H1 (cell line): ENCODE data around the gene CCDC102A.

ENCODE experiments used
- CBX8 ChIP-seq: fragments of 300-800, 300-1000 bp; sonication (generic); IDR thresholded peaks from 2 replicates; pipeline ENCODE4 v1.7.1; 2016; ENCODE audit warnings: low read depth, low read length, borderline replicate concordance
- CEBPB ChIP-seq: IDR thresholded peaks from 2 replicates; pipeline ENCODE4 v1.6.1; 2012; ENCODE audit warnings: low read depth, low read length
- CTCF ChIP-seq, 3 experiments: IDR thresholded peaks; 1 replicate in 2 of 3; 2 replicates in 1 of 3; pipeline versions ENCODE4 v1.5.1 to v1.6.1; 2011; ENCODE audit warnings: low read length in 3 of 3, mild to moderate bottlenecking in 3 of 3, inconsistent platforms in 2 of 3, low read depth in 1 of 3, moderate library complexity in 1 of 3; ENCODE audit not compliant: insufficient read depth in 1 of 3; ENCODE audit errors: control extremely low read depth in 1 of 3
- EP300 ChIP-seq, 2 experiments: IDR thresholded peaks; 1 replicate in 1 of 2; 2 replicates in 1 of 2; pipeline ENCODE4 v1.6.1; 2011 to 2012; ENCODE audit warnings: low read depth in 2 of 2, low read length in 2 of 2, mild to moderate bottlenecking in 2 of 2, borderline replicate concordance in 1 of 2, inconsistent platforms in 1 of 2, moderate library complexity in 1 of 2
- EZH2 ChIP-seq: fragments of 200-600 bp; sonication (generic); IDR thresholded peaks from 2 replicates; pipeline ENCODE4 v1.7.1; 2012; ENCODE audit warnings: low read depth, mild to moderate bottlenecking, moderate library complexity, low read length, inconsistent platforms; ENCODE audit not compliant: severe bottlenecking
- HDAC2 ChIP-seq, 2 experiments: fragments of 300-600 bp in 1 of 2; sonication (generic) in 1 of 2; IDR thresholded peaks; 2 replicates each; pipeline ENCODE4 v1.6.1; 2011 to 2012; ENCODE audit warnings: low read depth in 2 of 2, low read length in 2 of 2, mild to moderate bottlenecking in 2 of 2, moderate library complexity in 2 of 2, borderline replicate concordance in 1 of 2, inconsistent platforms in 1 of 2
- JUND ChIP-seq: IDR thresholded peaks from 2 replicates; pipeline ENCODE4 v1.6.1; 2011; ENCODE audit warnings: mild to moderate bottlenecking, improper control_type of control experiment, low read length
- MAFK ChIP-seq: IDR thresholded peaks from 2 replicates; pipeline ENCODE4 v1.6.1; 2012; ENCODE audit warnings: low read depth, mild to moderate bottlenecking, improper control_type of control experiment, low read length
- POLR2A ChIP-seq, 2 experiments: IDR thresholded peaks; 1 replicate in 1 of 2; 2 replicates in 1 of 2; pipeline ENCODE4 v1.6.1; 2011; ENCODE audit warnings: low read depth in 2 of 2, low read length in 2 of 2, mild to moderate bottlenecking in 2 of 2; ENCODE audit errors: control extremely low read depth in 1 of 2
- POLR2AphosphoS5 ChIP-seq: IDR thresholded peaks from 2 replicates; pipeline ENCODE4 v1.6.1; 2011; ENCODE audit warnings: low read depth, low read length
- RAD21 ChIP-seq, 2 experiments: IDR thresholded peaks in 1 of 2; conservative IDR thresholded peaks in 1 of 2; 2 replicates each; pipeline ENCODE4 v1.6.1; 2011; ENCODE audit warnings: low read depth in 2 of 2, low read length in 2 of 2, improper control_type of control experiment in 1 of 2, inconsistent platforms in 1 of 2, mild to moderate bottlenecking in 1 of 2, moderate library complexity in 1 of 2
- TAF1 ChIP-seq: IDR thresholded peaks from 2 replicates; pipeline ENCODE4 v1.6.1; 2011; ENCODE audit warnings: mild to moderate bottlenecking, low read depth, low read length
- USF2 ChIP-seq: IDR thresholded peaks from 2 replicates; pipeline ENCODE4 v1.6.1; 2011; ENCODE audit warnings: low read length, improper control_type of control experiment
- YY1 ChIP-seq: IDR thresholded peaks from 2 replicates; pipeline ENCODE4 v1.6.1; 2011; ENCODE audit warnings: low read depth, mild to moderate bottlenecking, low read length

GRCh38 chr16:57470711-57471110 lies 65.7 kb downstream of the CCDC102A start:
- TF ChIP-seq POLR2AphosphoS5 (no peak), EP300 (IDR thresholded peaks at IDR 0.05; ENCODE audit: borderline replicate concordance in 1 of 2, low read depth in 2 of 2, low read length in 2 of 2) (no peak), RAD21 (IDR thresholded peaks at IDR 0.05 in 1 of 2, conservative IDR thresholded peaks at IDR 0.05 in 1 of 2; ENCODE audit: low read depth in 2 of 2, low read length in 2 of 2) (no peak), CTCF (IDR thresholded peaks at IDR 0.05; ENCODE audit: control extremely low read depth in 1 of 3, insufficient read depth in 1 of 3, low read depth in 1 of 3, low read length in 3 of 3) (no peak), YY1 (no peak), MAFK (no peak), POLR2A (IDR thresholded peaks at IDR 0.05; ENCODE audit: control extremely low read depth in 1 of 2, low read depth in 2 of 2, low read length in 2 of 2) (no peak), CBX8 (no peak), TAF1 (no peak), CEBPB (no peak), EZH2 (no peak), USF2 (no peak), HDAC2 (IDR thresholded peaks at IDR 0.05; ENCODE audit: borderline replicate concordance in 1 of 2, low read depth in 2 of 2, low read length in 2 of 2) (no peak), JUND (no peak)
